ENCODE data around the gene COG4. TPM values are rescaled to one million over a fixed set of nuclear protein-coding genes. Genes with fewer than 3 reads are reported as not detected.

Gene COG4
- total RNA-seq, 4 donors from 2014 or later = 41.1 to 109 (median 47.1) TPM

DNA sequence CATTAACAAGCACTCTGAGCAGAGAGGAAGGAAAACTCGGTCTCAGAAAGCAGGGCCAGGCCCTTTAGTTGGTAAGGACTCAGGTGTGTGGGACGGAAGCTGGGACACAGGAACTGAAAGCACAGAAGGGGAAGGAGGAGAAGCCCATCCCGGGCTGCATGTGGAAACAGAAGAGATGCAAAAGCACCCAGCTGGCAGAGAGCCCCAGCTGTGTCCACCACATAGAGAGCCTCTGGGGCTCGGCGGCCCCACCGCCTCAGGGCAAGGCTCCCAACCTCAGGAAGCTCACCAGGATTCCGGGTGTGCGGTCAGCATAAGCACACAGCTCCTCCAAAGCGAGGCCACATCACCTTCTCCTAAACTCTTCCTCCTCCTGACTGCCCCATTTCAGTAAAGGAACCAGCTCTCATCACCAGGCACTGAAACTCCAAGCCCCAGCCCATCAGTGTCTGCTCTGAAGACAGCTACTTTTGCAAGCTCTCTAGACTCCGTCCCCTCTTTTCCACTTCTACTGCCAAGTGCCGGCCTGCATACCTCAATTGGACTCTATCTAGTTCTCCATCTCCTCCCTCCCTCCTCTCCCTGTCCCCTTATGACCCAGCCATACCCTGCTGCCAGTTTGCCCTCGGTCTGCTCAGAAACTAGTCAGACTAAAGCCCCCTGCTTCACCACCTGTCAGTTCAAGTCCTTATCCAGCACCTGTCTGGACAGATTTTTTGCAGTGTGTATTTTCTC is 90.5 kb downstream of the COG4 start:
- no peak for TF ChIP-seq POLR2A (IDR thresholded peaks at IDR 0.05)
- TF ChIP-seq, protein P1, sequence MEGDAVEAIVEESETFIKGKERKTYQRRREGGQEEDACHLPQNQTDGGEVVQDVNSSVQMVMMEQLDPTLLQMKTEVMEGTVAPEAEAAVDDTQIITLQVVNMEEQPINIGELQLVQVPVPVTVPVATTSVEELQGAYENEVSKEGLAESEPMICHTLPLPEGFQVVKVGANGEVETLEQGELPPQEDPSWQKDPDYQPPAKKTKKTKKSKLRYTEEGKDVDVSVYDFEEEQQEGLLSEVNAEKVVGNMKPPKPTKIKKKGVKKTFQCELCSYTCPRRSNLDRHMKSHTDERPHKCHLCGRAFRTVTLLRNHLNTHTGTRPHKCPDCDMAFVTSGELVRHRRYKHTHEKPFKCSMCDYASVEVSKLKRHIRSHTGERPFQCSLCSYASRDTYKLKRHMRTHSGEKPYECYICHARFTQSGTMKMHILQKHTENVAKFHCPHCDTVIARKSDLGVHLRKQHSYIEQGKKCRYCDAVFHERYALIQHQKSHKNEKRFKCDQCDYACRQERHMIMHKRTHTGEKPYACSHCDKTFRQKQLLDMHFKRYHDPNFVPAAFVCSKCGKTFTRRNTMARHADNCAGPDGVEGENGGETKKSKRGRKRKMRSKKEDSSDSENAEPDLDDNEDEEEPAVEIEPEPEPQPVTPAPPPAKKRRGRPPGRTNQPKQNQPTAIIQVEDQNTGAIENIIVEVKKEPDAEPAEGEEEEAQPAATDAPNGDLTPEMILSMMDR (IDR thresholded peaks at IDR 0.05) = no peak
- no peak for TF ChIP-seq EP300 (IDR thresholded peaks at IDR 0.05)
- H3K36me3 ChIP-seq = no peaks in the 10 kb centered on the region
- DNase-seq (ENCODE audit: low spot score in 2 of 2) = no peak
- no peak overlapping the region for H3K4me3 ChIP-seq
- no peaks in the 10 kb centered on the region for H3K27me3 ChIP-seq
- no peaks in the 10 kb centered on the region for H3K9me3 ChIP-seq
- peak overlapping the region in 3 of 4 donors; percentile 29 to 72 (median 54) for H3K27ac ChIP-seq
- peaks cover 0 to 92% (median 74%) of the 10 kb centered on the region in 4 donors for H3K4me1 ChIP-seq
- 29 to 41% methylated on average over 12 of the region's 12 CpGs for WGBS, 2 donors

DNA sequence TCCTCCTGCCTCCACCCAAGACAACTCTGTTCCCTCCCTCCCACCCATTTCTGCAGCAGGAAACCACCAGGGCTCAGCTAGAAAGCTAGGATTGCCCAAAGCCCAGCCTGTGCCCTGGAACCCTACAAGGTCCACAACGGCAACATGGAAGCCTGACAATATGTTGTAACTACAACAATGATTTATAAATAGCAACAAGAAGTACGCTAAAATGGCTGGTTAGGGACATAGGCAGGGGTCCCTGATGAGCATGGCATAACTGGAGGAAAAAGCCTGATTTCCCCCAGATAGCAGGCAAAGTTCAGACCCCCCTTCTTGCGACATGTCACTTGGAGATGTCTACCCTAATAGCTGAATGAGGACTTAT is 91.0 kb downstream of the COG4 start:
- Histone ChIP-seq H3K27me3 (no peaks in the 10 kb centered on the region), H3K36me3 (no peaks in the 10 kb centered on the region), H3K27ac (peak overlapping the region in 3 of 4 donors; percentile 29 to 72 (median 54)), H3K9me3 (no peaks in the 10 kb centered on the region), H3K4me1 (peaks cover 0 to 92% (median 74%) of the 10 kb centered on the region in 4 donors), H3K4me3 (no peak overlapping the region)
- TF ChIP-seq, protein P1 (IDR thresholded peaks at IDR 0.05) = no peak
- no peak for TF ChIP-seq EP300 (IDR thresholded peaks at IDR 0.05)
- TF ChIP-seq POLR2A (IDR thresholded peaks at IDR 0.05) = no peak
- WGBS, 2 donors = 43 to 44% methylated on average over 3 of the region's 3 CpGs
- DNase-seq (ENCODE audit: low spot score in 2 of 2) = no peak

DNA sequence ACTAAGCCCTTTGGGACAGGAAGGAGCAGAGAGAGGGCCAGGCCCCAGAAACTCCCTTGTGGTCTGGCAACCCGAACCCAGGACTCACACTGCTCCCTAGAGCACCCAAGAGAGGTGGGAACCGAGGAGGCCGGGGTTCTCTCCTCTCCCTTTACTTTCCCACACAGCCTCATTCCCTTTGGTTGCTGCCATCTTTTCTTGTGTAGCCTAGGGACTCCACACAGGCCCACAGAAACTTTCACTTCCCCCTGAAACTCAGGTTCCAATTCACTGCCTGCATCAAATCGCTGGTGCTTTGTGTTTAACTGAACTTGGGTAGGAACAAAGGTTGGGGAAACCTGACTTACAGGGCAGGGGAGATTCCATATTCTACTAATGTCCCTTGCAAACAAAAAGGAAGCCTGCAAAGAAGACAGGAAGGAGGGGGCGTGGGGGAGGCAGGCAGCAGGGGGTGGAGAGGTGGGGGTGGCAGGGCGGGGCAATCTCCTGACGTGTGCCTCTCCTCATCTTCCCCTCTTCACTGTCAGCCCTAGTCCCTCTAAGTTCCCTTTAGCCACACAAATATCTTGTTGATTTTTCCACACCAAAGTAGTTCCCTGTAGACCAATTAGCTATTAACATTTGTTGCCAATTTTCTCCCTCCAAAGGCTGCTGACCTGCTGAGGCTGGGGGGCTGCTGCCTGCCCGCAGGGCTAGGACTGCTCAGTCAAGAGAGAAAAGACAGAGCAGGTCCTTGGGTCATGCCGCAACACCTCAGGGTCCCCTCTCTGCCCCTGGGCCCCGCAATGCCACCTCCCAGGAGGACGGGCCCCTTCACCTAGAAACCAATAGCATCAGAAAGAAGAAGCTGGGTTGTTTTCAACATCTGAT is 92.5 kb downstream of the COG4 start:
- 40 to 45% methylated on average over 11 of the region's 11 CpGs for WGBS, 2 donors
- peak overlapping the region in 3 of 4 donors; percentile 68 to 78 (median 70) for H3K27ac ChIP-seq
- H3K4me1 ChIP-seq = peaks cover 0 to 82% (median 65%) of the 10 kb centered on the region in 4 donors
- H3K9me3 ChIP-seq = no peaks in the 10 kb centered on the region
- H3K36me3 ChIP-seq = no peaks in the 10 kb centered on the region
- TF ChIP-seq EP300 (IDR thresholded peaks at IDR 0.05) (no peak), POLR2A (IDR thresholded peaks at IDR 0.05) (no peak)
- TF ChIP-seq, protein P1 (IDR thresholded peaks at IDR 0.05) = no peak
- no peaks in the 10 kb centered on the region for H3K27me3 ChIP-seq
- no peak for DNase-seq (ENCODE audit: low spot score in 2 of 2)
- H3K4me3 ChIP-seq = no peak overlapping the region

Small RNA genes within 50 kb of the gene (small RNA-seq; reads per million reads assigned to genes)
- not detected for gene RNU6-23P
- not detected for gene RPS27P26
- gene SNORD111 = 521 reads per million, percentile 98 among the genes with 10 or more reads in this experiment
- 243 reads per million, percentile 97 among the genes with 10 or more reads in this experiment for gene SNORD111B

Other genes starting within 250 kb of the COG4 start
- 100 to 1,000 TPM in 1 of 4 donors, 10 to 100 TPM in 3; 69.8 to 129 (median 88.9) TPM for gene AARS1, start 234.0 kb downstream of the COG4 start, total RNA-seq
- gene DDX19B, start 224.4 kb downstream of the COG4 start, total RNA-seq = 10 to 100 TPM; 27.8 to 57.6 (median 30.4) TPM
- 10 to 100 TPM; 39.3 to 47.1 (median 45.2) TPM for gene DDX19A, start 176.7 kb downstream of the COG4 start, total RNA-seq
- 10 to 100 TPM; 18.6 to 32.4 (median 23.6) TPM for gene ST3GAL2, start 84.5 kb downstream of the COG4 start, total RNA-seq
- gene FCSK, start 69.0 kb downstream of the COG4 start, total RNA-seq = 10 to 100 TPM; 21.3 to 53.1 (median 37.9) TPM
- gene SF3B3, start 262 bp upstream of the COG4 start, total RNA-seq = 100 to 1,000 TPM; 103 to 132 (median 119) TPM
- gene IL34, start 123.0 kb upstream of the COG4 start, total RNA-seq = 10 to 100 TPM; 49.6 to 89.4 (median 60.9) TPM
- gene MTSS2, start 162.5 kb upstream of the COG4 start, total RNA-seq = 10 to 100 TPM; 24.1 to 40.6 (median 35.4) TPM